Hippocampal formation (tissue), 2 donors: ENCODE results near the gene EIF3F.

Source experiments
- DNase-seq, 2 donors: peaks; one replicate each; lab custom pipeline; 2025; lab: John Stamatoyannopoulos, UW

The EIF3F gene

GRCh38 chr11:8022876-8023275 is 35.7 kb downstream of the EIF3F start:
- DNase-seq: no peak

- no peak for DNase-seq
Measured at GRCh38 chr11:8023831-8024555, 36.9 kb downstream of the EIF3F start.

- no peak for DNase-seq
Measured at GRCh38 chr11:8025123-8025522, 38.0 kb downstream of the EIF3F start.

- DNase-seq: no peak
Measured at GRCh38 chr11:8025816-8026215, 38.7 kb downstream of the EIF3F start.

- no peak for DNase-seq
Measured at GRCh38 chr11:8026982-8027381, 39.8 kb downstream of the EIF3F start.

GRCh38 chr11:8028766-8029165 is 41.6 kb downstream of the EIF3F start:
- DNase-seq: no peak

GRCh38 chr11:8030526-8031247 is 43.5 kb downstream of the EIF3F start:
- DNase-seq: no peak

- no peak for DNase-seq
Measured at GRCh38 chr11:8031248-8032115, 44.3 kb downstream of the EIF3F start.

- no peak for DNase-seq
Measured at GRCh38 chr11:8032122-8032521, 45.0 kb downstream of the EIF3F start.

GRCh38 chr11:8032576-8033304 is 45.6 kb downstream of the EIF3F start:
- no peak for DNase-seq

- DNase-seq: peak; percentile 46 to 66
Measured at GRCh38 chr11:8033305-8034105, 46.4 kb downstream of the EIF3F start.

GRCh38 chr11:8034106-8034585 is 47.0 kb downstream of the EIF3F start:
- no peak for DNase-seq

- no peak for DNase-seq
Measured at GRCh38 chr11:8034604-8035190, 47.6 kb downstream of the EIF3F start.

GRCh38 chr11:8035200-8035855 is 48.2 kb downstream of the EIF3F start:
- DNase-seq: no peak

GRCh38 chr11:8036002-8036802 is 49.1 kb downstream of the EIF3F start:
- DNase-seq: no peak

- no peak for DNase-seq
Measured at GRCh38 chr11:8036986-8037385, 49.8 kb downstream of the EIF3F start.

- DNase-seq: no peak
Measured at GRCh38 chr11:8038393-8038792, 51.3 kb downstream of the EIF3F start.

- DNase-seq: no peak
Measured at GRCh38 chr11:8038811-8039529, 51.8 kb downstream of the EIF3F start.
